Daoy (cell line): ENCODE measurements around the gene FIGN. TPM values are rescaled to one million over a fixed set of nuclear protein-coding genes. Genes with fewer than 3 reads are reported as not detected.
A peak's percentile ranks its signal among the peaks of the same experiment; 100 is the strongest.

Experiments
- DNase-seq: peaks from one replicate; pipeline ENCODE4 v3.0.0-alpha.2; 2015; ENCODE audit warnings: low read depth
- total RNA-seq: library from RNA; depleted of rRNA; stranded (reverse); fragments of >200 nt; shearing (Covaris generic); gene quantifications from 2 replicates; pipeline ENCODE4 v1.2.3, GENCODE V29; 2014

Gene FIGN
- total RNA-seq, 1 experiment from 2014 or later = 5.8 TPM

GRCh38 chr2:163708265-163708664 lies 27.5 kb downstream of the FIGN start:
- no peak for DNase-seq

DNA sequence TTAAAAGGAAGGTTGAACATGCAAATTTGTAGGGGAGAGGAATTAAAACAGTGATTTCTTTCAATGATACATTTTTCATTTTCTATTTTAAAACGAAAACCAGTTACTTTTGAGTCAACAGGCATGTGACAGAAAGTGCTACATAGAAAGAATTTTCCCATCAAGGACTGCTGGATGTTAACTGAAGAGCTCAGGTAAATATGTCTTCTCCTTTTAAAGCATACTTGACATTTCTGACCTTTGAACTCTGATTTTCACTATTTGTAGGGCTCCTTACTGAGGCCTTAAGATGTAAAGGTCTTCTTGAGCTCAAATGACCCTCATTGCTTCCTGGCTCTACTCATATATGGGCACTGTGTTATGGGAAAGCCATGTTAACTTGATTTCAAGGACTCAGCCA lies 32.4 kb downstream of the FIGN start:
- no peak for DNase-seq

GRCh38 chr2:163701399-163702195 lies 34.2 kb downstream of the FIGN start:
- DNase-seq = no peak

GRCh38 chr2:163698857-163699256 lies 37.0 kb downstream of the FIGN start:
- DNase-seq = peak; percentile 15

- no peak for DNase-seq
These were observed 37.8 kb downstream of the FIGN start for GRCh38 chr2:163697846-163698637.

DNA sequence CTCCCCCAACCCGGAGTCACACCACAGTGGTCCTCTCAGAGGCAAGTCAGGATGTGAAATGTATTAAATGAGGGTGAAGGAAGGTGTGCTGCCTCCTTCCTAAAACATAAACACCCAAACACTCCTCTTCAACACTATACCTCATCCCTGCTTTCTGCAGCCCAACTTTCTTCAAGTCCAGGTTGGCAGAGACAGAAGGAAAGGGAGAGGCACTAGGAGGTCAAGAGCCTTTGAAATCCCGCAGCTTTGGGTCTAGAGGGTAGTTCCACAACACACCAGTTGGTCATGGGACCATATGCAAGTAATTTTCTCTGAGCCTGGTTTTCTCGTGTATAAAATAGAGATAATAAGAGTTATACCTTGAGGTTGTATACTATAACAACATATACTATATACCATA lies 38.4 kb downstream of the FIGN start:
- no peak for DNase-seq

GRCh38 chr2:163693484-163693883 lies 42.3 kb downstream of the FIGN start:
- DNase-seq = no peak

GRCh38 chr2:163692611-163693482 lies 43.0 kb downstream of the FIGN start:
- no peak for DNase-seq

- DNase-seq = no peak
These were observed 43.7 kb downstream of the FIGN start for GRCh38 chr2:163692081-163692480.

DNA sequence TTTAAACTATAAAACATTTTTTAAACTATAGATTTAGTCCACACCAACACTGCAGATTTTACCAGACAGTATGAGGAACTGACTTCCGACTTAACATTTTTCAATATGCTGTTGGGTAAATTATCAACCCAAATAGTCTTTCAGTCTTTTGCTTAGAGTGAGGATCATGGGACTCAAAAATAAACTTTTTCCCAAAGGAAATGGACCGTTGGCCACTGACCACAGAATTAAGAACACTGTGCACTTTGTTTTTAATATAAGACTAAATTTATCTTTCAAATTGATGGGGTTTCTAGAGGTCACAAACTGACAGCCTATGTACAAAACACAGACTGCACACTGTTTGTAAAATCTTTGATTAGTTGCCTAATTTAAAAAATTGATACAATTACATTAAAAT lies 44.9 kb downstream of the FIGN start:
- no peak for DNase-seq

DNA sequence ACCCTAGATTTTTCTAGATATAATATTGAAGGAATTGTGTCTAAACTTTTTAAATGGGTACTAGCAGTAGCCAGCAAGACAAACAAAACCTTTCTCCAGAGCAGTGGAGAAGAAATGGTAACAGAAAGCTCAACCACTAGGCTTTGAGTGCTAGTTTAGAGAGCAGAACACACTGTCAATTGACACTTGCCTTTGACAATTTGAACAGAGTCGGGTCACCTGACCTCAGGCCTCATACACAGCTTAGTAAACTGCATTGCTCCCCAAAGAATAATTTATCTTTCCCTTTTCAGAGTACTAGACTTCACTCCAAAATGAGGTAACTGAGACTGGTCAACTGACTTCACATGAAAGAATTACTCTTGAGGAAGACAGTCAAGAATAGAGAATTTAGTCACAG lies 48.6 kb downstream of the FIGN start:
- no peak for DNase-seq

DNA sequence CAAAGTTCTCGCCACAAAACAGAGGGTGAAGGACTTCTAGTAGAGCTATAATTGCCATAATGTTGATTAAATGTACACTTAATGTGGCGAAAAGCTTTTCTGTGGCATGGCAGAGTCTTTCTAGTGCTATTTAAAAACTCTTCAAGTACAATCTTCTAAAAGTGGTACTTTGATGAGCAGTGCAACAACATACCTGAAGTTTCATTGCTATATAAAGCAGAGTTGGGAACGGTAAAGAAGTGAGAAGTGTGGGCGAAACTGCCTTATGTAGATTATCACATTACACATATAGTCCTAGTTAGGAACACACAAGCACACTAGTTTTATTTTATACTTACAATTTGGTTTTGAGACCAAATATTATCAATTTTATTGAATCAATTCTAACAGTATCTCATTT lies 49.5 kb downstream of the FIGN start:
- no peak for DNase-seq

GRCh38 chr2:163682695-163683094 lies 53.1 kb downstream of the FIGN start:
- peak; percentile 12 for DNase-seq

- no peak for DNase-seq
These were observed 54.1 kb downstream of the FIGN start for GRCh38 chr2:163681745-163682144.

DNA sequence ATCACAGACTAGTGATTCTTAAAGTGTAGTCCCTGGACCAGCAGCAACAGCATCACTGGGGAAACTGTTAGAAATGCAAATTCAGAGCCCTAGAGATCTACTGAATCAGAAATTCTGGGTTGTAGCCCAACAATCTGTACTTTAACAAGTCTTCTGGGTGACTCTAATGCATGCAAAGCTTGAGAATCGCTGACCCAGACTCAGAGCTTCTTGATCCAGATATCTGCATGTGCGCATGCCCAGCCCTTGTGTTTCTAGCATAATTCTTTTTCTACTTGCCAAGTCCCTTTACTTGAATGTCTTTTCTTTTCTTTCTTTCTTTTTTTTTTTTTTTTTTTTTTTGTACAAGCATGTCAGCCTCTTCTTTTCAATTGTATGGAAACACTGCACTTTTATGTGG lies 60.4 kb downstream of the FIGN start:
- no peak for DNase-seq

DNA sequence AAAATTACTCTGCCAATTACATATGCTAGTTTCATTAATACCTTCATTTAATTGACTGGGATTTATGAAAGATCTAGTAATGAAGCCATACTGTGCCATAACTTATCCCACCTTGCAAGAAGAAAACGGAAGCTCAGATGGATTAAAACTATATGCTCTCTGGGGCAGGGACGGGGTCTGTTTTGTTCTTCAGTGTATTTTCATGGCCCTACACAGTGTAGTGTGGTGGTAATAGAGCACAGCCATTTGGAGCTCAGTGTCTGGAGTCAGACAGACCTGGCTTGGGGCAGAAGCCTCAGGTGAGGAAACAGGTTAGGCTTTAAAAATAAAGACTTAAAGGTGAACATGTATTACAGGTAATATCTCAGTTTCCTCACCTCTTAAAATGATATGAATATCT lies 62.3 kb downstream of the FIGN start:
- no peak for DNase-seq

DNA sequence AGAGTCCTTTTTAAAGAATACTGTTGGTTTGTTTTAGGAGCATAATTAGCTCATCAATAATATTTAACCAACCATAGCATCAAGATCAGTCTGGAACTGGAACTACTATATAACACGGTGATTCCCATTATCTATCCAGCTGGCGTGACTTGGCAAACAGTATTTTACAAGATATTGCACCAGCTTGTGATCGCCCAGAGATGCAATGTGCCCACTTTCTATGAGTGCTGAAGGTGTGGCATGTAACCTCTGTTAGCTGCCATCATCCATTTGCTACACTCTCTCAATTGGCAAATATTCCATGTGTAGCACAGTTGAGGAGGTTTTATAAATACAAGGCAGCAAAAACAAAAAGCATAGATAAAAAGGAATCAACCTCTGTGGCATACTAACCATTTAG lies 64.9 kb downstream of the FIGN start:
- no peak for DNase-seq

DNA sequence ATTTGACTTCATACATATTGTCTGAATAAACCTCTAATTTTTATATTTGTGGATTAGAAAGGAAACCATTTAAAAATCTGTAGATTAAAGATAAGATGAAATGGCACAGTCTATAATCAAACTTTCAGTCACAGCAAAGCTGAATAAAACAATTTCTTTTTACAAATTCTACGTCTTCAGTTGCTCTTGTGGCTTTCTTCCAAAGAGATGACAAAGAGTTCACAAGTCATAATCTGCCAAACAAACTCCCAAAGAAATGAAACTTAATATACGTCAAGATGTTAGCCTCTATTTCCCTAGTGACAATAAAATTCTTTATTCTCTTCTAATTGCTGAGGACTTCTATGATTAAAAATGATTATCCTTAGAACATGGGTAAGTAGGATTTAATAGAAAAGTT lies 66.3 kb downstream of the FIGN start:
- no peak for DNase-seq

DNA sequence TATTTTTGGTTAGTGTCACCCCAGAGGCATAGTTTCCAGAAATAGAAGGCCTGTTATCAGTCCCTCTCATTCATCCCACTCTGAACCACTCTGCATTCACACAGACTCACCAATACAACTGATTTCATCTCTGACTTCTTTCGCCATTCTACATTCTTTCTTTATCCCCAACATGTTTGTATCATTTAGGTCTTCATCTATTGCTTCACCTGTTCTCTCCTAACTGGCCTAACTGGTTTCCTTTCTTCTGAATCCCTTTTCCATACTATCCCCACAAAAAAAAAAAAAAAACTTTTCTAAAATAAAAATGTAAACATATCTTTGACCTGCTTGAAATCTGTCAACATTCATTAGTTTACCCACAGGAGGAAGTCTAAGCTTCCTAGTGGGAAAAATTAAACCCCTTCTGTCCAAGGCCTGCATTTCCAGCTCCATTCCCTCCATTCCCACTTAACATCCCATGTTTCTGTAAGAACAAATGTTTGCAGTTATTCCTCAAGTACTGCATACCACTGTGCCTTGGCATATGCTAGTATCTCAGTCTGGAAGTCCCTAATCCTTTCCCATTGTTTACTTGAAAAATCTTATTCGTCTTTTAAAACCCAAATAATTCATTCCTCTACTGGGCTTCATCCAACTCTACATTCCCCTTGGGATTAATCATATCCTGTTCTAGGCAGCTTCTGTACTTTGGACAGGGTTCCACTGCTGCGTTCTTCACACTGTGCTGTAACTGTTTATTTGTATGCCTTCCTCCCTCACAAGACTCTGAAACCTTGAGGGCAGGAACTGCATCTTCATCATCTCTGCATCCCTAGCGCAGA lies 68.5 kb downstream of the FIGN start:
- peak; percentile 67 for DNase-seq

- peak; percentile 12 for DNase-seq
These were observed 70.0 kb downstream of the FIGN start for GRCh38 chr2:163665817-163666216.

GRCh38 chr2:163665051-163665450 lies 70.8 kb downstream of the FIGN start:
- DNase-seq = no peak
